Measurements from ENCODE around the gene MAP1LC3B2.
A peak's percentile ranks its signal among the peaks of the same experiment; 100 is the strongest.

Gene MAP1LC3B2

GRCh38 chr12:116528065-116528464, 31.1 kb upstream of the MAP1LC3B2 start:
- Histone ChIP-seq H3K4me1 (ENCODE audit: insufficient read depth, low read length) (peaks cover 41% of the 10 kb centered on the region), H3K27ac (ENCODE audit: low read depth, low read length) (no peak overlapping the region), H3K36me3 (ENCODE audit: insufficient read depth, low read length) (no peaks in the 10 kb centered on the region)

GRCh38 chr12:116528498-116528897, 30.7 kb upstream of the MAP1LC3B2 start:
- Histone ChIP-seq H3K27me3 (ENCODE audit: insufficient read depth, low read length) (no peaks in the 10 kb centered on the region), H3K4me1 (ENCODE audit: insufficient read depth, low read length) (peaks cover 41% of the 10 kb centered on the region), H3K4me3 (ENCODE audit: low read length) (no peak overlapping the region), H3K27ac (ENCODE audit: low read depth, low read length) (no peak overlapping the region), H3K9me3 (ENCODE audit: insufficient read depth, low read depth, low read length) (no peaks in the 10 kb centered on the region), H3K9ac (ENCODE audit: low read depth, low read length) (no peak overlapping the region), H3K36me3 (ENCODE audit: insufficient read depth, low read length) (no peaks in the 10 kb centered on the region)
- 82% methylated on average over 1 of the region's 1 CpG for WGBS

More at GRCh38 chr12:116528065-116528464, 31.1 kb upstream of the MAP1LC3B2 start:
- H3K4me3 ChIP-seq (ENCODE audit: low read length): no peak overlapping the region
- no peaks in the 10 kb centered on the region for H3K27me3 ChIP-seq (ENCODE audit: insufficient read depth, low read length)
- no peak overlapping the region for H3K9ac ChIP-seq (ENCODE audit: low read depth, low read length)
- 52% methylated on average over 2 of the region's 4 CpGs for WGBS
- no peaks in the 10 kb centered on the region for H3K9me3 ChIP-seq (ENCODE audit: insufficient read depth, low read depth, low read length)

- Histone ChIP-seq H3K9ac (ENCODE audit: low read depth, low read length) (no peak overlapping the region), H3K4me3 (ENCODE audit: low read length) (no peak overlapping the region), H3K27me3 (ENCODE audit: insufficient read depth, low read length) (no peaks in the 10 kb centered on the region), H3K27ac (ENCODE audit: low read depth, low read length) (no peak overlapping the region), H3K4me1 (ENCODE audit: insufficient read depth, low read length) (peaks cover 41% of the 10 kb centered on the region), H3K9me3 (ENCODE audit: insufficient read depth, low read depth, low read length) (no peaks in the 10 kb centered on the region), H3K36me3 (ENCODE audit: insufficient read depth, low read length) (no peaks in the 10 kb centered on the region)
- WGBS: 93% methylated on average over 8 of the region's 8 CpGs
These were observed 30.1 kb upstream of the MAP1LC3B2 start for GRCh38 chr12:116529048-116529447.

- Histone ChIP-seq H3K36me3 (ENCODE audit: insufficient read depth, low read length) (no peaks in the 10 kb centered on the region), H3K4me1 (ENCODE audit: insufficient read depth, low read length) (peaks cover 37% of the 10 kb centered on the region), H3K9me3 (ENCODE audit: insufficient read depth, low read depth, low read length) (no peaks in the 10 kb centered on the region), H3K27me3 (ENCODE audit: insufficient read depth, low read length) (no peaks in the 10 kb centered on the region), H3K9ac (ENCODE audit: low read depth, low read length) (no peak overlapping the region), H3K27ac (ENCODE audit: low read depth, low read length) (no peak overlapping the region), H3K4me3 (ENCODE audit: low read length) (no peak overlapping the region)
- 93% methylated on average over 2 of the region's 2 CpGs for WGBS
These were observed 29.5 kb upstream of the MAP1LC3B2 start for GRCh38 chr12:116529686-116530085.

- no peaks in the 10 kb centered on the region for H3K36me3 ChIP-seq (ENCODE audit: insufficient read depth, low read length)
- H3K9me3 ChIP-seq (ENCODE audit: insufficient read depth, low read depth, low read length): no peaks in the 10 kb centered on the region
- no peak overlapping the region for H3K27ac ChIP-seq (ENCODE audit: low read depth, low read length)
- peaks cover 28% of the 10 kb centered on the region for H3K4me1 ChIP-seq (ENCODE audit: insufficient read depth, low read length)
- H3K27me3 ChIP-seq (ENCODE audit: insufficient read depth, low read length): no peaks in the 10 kb centered on the region
- H3K9ac ChIP-seq (ENCODE audit: low read depth, low read length): no peak overlapping the region
- 92% methylated on average over 4 of the region's 4 CpGs for WGBS
- no peak overlapping the region for H3K4me3 ChIP-seq (ENCODE audit: low read length)
These were observed 26.8 kb upstream of the MAP1LC3B2 start for GRCh38 chr12:116532428-116532827.

- Histone ChIP-seq H3K27ac (ENCODE audit: low read depth, low read length) (no peak overlapping the region), H3K4me1 (ENCODE audit: insufficient read depth, low read length) (peaks cover 26% of the 10 kb centered on the region), H3K36me3 (ENCODE audit: insufficient read depth, low read length) (no peaks in the 10 kb centered on the region), H3K9ac (ENCODE audit: low read depth, low read length) (no peak overlapping the region), H3K4me3 (ENCODE audit: low read length) (peak overlapping the region; percentile 80), H3K9me3 (ENCODE audit: insufficient read depth, low read depth, low read length) (no peaks in the 10 kb centered on the region), H3K27me3 (ENCODE audit: insufficient read depth, low read length) (no peaks in the 10 kb centered on the region)
- 1% methylated on average over 11 of the region's 11 CpGs for WGBS
These were observed 26.2 kb upstream of the MAP1LC3B2 start for GRCh38 chr12:116532986-116533342.

GRCh38 chr12:116533343-116534251, 25.6 kb upstream of the MAP1LC3B2 start:
- no peaks in the 10 kb centered on the region for H3K9me3 ChIP-seq (ENCODE audit: insufficient read depth, low read depth, low read length)
- no peaks in the 10 kb centered on the region for H3K27me3 ChIP-seq (ENCODE audit: insufficient read depth, low read length)
- WGBS: under 1% methylated on average over 26 of the region's 32 CpGs
- peak overlapping the region; percentile 55 for H3K9ac ChIP-seq (ENCODE audit: low read depth, low read length)
- no peaks in the 10 kb centered on the region for H3K36me3 ChIP-seq (ENCODE audit: insufficient read depth, low read length)
- peaks cover 24% of the 10 kb centered on the region for H3K4me1 ChIP-seq (ENCODE audit: insufficient read depth, low read length)
- peak overlapping the region; percentile 80 for H3K4me3 ChIP-seq (ENCODE audit: low read length)
- H3K27ac ChIP-seq (ENCODE audit: low read depth, low read length): peak overlapping the region; percentile 81

- 12% methylated on average over 29 of the region's 30 CpGs for WGBS
- Histone ChIP-seq H3K36me3 (ENCODE audit: insufficient read depth, low read length) (no peaks in the 10 kb centered on the region), H3K4me3 (ENCODE audit: low read length) (peak overlapping the region; percentile 80), H3K4me1 (ENCODE audit: insufficient read depth, low read length) (peaks cover 27% of the 10 kb centered on the region), H3K9ac (ENCODE audit: low read depth, low read length) (peak overlapping the region; percentile 23; the same call in 1 of the 2 replicates), H3K27me3 (ENCODE audit: insufficient read depth, low read length) (no peaks in the 10 kb centered on the region), H3K9me3 (ENCODE audit: insufficient read depth, low read depth, low read length) (no peaks in the 10 kb centered on the region), H3K27ac (ENCODE audit: low read depth, low read length) (peak overlapping the region; percentile 0; the same call in 1 of the 2 replicates)
These were observed 24.7 kb upstream of the MAP1LC3B2 start for GRCh38 chr12:116534311-116535121.

GRCh38 chr12:116535241-116535640, 23.9 kb upstream of the MAP1LC3B2 start:
- Histone ChIP-seq H3K9ac (ENCODE audit: low read depth, low read length) (no peak overlapping the region), H3K9me3 (ENCODE audit: insufficient read depth, low read depth, low read length) (no peaks in the 10 kb centered on the region), H3K4me3 (ENCODE audit: low read length) (peak overlapping the region; percentile 80; the same call in 1 of the 2 replicates), H3K27me3 (ENCODE audit: insufficient read depth, low read length) (no peaks in the 10 kb centered on the region), H3K27ac (ENCODE audit: low read depth, low read length) (no peak overlapping the region; the same call in 1 of the 2 replicates), H3K36me3 (ENCODE audit: insufficient read depth, low read length) (no peaks in the 10 kb centered on the region), H3K4me1 (ENCODE audit: insufficient read depth, low read length) (peaks cover 34% of the 10 kb centered on the region)
- 25% methylated on average over 4 of the region's 5 CpGs for WGBS

GRCh38 chr12:116537101-116537904, 21.9 kb upstream of the MAP1LC3B2 start:
- Histone ChIP-seq H3K27me3 (ENCODE audit: insufficient read depth, low read length) (no peaks in the 10 kb centered on the region), H3K9ac (ENCODE audit: low read depth, low read length) (no peak overlapping the region), H3K9me3 (ENCODE audit: insufficient read depth, low read depth, low read length) (no peaks in the 10 kb centered on the region), H3K4me3 (ENCODE audit: low read length) (no peak overlapping the region), H3K36me3 (ENCODE audit: insufficient read depth, low read length) (no peaks in the 10 kb centered on the region), H3K4me1 (ENCODE audit: insufficient read depth, low read length) (peaks cover 38% of the 10 kb centered on the region), H3K27ac (ENCODE audit: low read depth, low read length) (no peak overlapping the region)
- 89% methylated on average over 15 of the region's 15 CpGs for WGBS
